Liver (tissue), 9 donors: Measurements from ENCODE around the gene GPR39. TPM values are rescaled to one million over a fixed set of nuclear protein-coding genes. Genes with fewer than 3 reads are reported as not detected.

Experiments
- DNase-seq: peaks from one replicate; pipeline ENCODE4 v3.0.0-alpha.2; 2017; ENCODE audit warnings: low spot score
- H3K27ac ChIP-seq, 2 donors: one replicate each; pipeline ENCODE4 v1.7.0; 2013; ENCODE audit warnings: inconsistent platforms in 2 of 2, low read length in 2 of 2, control low read depth in 1 of 2, low read depth in 1 of 2, mild to moderate bottlenecking in 1 of 2
- H3K27me3 ChIP-seq, 4 donors: one replicate each; pipeline versions ENCODE4 v1.6.1 to v1.7.0; 2013; ENCODE audit warnings: low read length in 3 of 4, inconsistent platforms in 1 of 4, mild to moderate bottlenecking in 1 of 4, moderate library complexity in 1 of 4; ENCODE audit not compliant: control insufficient read depth in 4 of 4, insufficient read depth in 4 of 4
- H3K36me3 ChIP-seq, 4 donors: one replicate each; pipeline versions ENCODE4 v1.6.1 to v1.7.0; 2013; ENCODE audit warnings: low read length in 3 of 4, mild to moderate bottlenecking in 3 of 4, low read depth in 1 of 4, moderate library complexity in 1 of 4; ENCODE audit not compliant: control insufficient read depth in 4 of 4, insufficient read depth in 3 of 4
- H3K4me1 ChIP-seq, 4 donors: one replicate each; pipeline versions ENCODE4 v1.6.1 to v1.7.0; 2013; ENCODE audit warnings: low read length in 3 of 4, mild to moderate bottlenecking in 3 of 4, moderate library complexity in 1 of 4; ENCODE audit not compliant: control insufficient read depth in 4 of 4, insufficient read depth in 4 of 4
- H3K4me3 ChIP-seq, 3 donors: one replicate each; pipeline versions ENCODE4 v1.6.1 to v1.7.0; 2013; ENCODE audit warnings: low read length in 3 of 3, control low read depth in 1 of 3, low read depth in 1 of 3, mild to moderate bottlenecking in 1 of 3
- H3K9ac ChIP-seq, 2 donors: one replicate each; pipeline ENCODE4 v1.7.0; 2013; ENCODE audit warnings: low read length in 2 of 2, mild to moderate bottlenecking in 2 of 2, moderate library complexity in 2 of 2, control low read depth in 1 of 2, low read depth in 1 of 2
- H3K9me3 ChIP-seq, 4 donors: one replicate each; pipeline versions ENCODE4 v1.6.1 to v1.7.0; 2013; ENCODE audit warnings: low read length in 3 of 4; ENCODE audit not compliant: control insufficient read depth in 4 of 4
- ATF3 ChIP-seq: IDR thresholded peaks from 2 replicates; pipeline ENCODE4 v1.6.1; 2016; ENCODE audit warnings: antibody characterized with exemption
- FOXA1 ChIP-seq: IDR thresholded peaks from 2 replicates; pipeline ENCODE4 v1.6.1; 2016; ENCODE audit warnings: antibody characterized with exemption
- GABPA ChIP-seq, 2 donors: IDR thresholded peaks in 1 of 2; conservative IDR thresholded peaks in 1 of 2; 2 replicates each; pipeline ENCODE4 v1.6.1; 2016; ENCODE audit warnings: antibody characterized with exemption in 2 of 2, mild to moderate bottlenecking in 1 of 2, moderate library complexity in 1 of 2
- HNF4A ChIP-seq, 2 donors: conservative IDR thresholded peaks; 2 replicates each; pipeline ENCODE4 v1.6.1; 2016; ENCODE audit warnings: antibody characterized with exemption in 2 of 2, mild to moderate bottlenecking in 2 of 2
- MAX ChIP-seq: IDR thresholded peaks from 2 replicates; pipeline ENCODE4 v1.6.1; 2016; ENCODE audit warnings: antibody characterized with exemption
- REST ChIP-seq: IDR thresholded peaks from 2 replicates; pipeline ENCODE4 v1.6.1; 2016; ENCODE audit warnings: antibody characterized with exemption, mild to moderate bottlenecking
- RXRA ChIP-seq, 2 donors: IDR thresholded peaks; 2 replicates each; pipeline ENCODE4 v1.6.1; 2017 to 2018; ENCODE audit warnings: antibody characterized with exemption in 2 of 2, mild to moderate bottlenecking in 1 of 2
- SP1 ChIP-seq: IDR thresholded peaks from 2 replicates; pipeline ENCODE4 v1.6.1; 2018; ENCODE audit warnings: antibody characterized with exemption, mild to moderate bottlenecking
- ZBTB33 ChIP-seq: IDR thresholded peaks from 2 replicates; pipeline ENCODE4 v1.6.1; 2016; ENCODE audit warnings: antibody characterized with exemption
- WGBS: extraction: QIAGEN DNeasy Blood & Tissue Kit; methylation state at CpG from one replicate; pipeline ENCODE4 v1.1.7; 2013; 5-methylcytosine and 5-hydroxymethylcytosine counted together
- polyA plus RNA-seq, 2 donors: library from polyadenylated mRNA; stranded (reverse) in 1 of 2; unstranded in 1 of 2; fragments of 200-250 nt in 1 of 2; fragments of >200 nt in 1 of 2; fragmentation: Nextera tagmentation in 1 of 2; extraction: Ambion mirVana in 1 of 2; gene quantifications; one replicate each; pipeline versions ENCODE4 v1.2.1 to v1.2.3, GENCODE V29; 2013 to 2015
- total RNA-seq, 2 donors: library from RNA; depleted of rRNA; stranded (reverse); fragments of >200 nt; gene quantifications; one replicate each; pipeline ENCODE4 v1.2.3, GENCODE V29; 2014
- donor health status: healthy.
- donor health status: healthy.
- donor health status: healthy.
- donor health status: healthy.
- donor health status: healthy.

Gene GPR39
- total and polyA plus RNA-seq, 4 donors: 2.2 to 13.0 (median 2.8) TPM

GRCh38 chr2:132383956-132384355 is 32.6 kb upstream of the GPR39 start (continued):
- TF ChIP-seq SP1: no peak

- no peak overlapping the region for H3K27ac ChIP-seq
- H3K9ac ChIP-seq: no peak overlapping the region
- H3K36me3 ChIP-seq: no peaks in the 10 kb centered on the region
- no peaks in the 10 kb centered on the region for H3K27me3 ChIP-seq
- DNase-seq: no peak
- TF ChIP-seq ATF3 (no peak), HNF4A (conservative IDR thresholded peaks at IDR 0.05) (no peak), ZBTB33 (no peak), FOXA1 (no peak), MAX (no peak), REST (no peak)
- H3K4me3 ChIP-seq: no peak overlapping the region
- 75% methylated on average over 4 of the region's 4 CpGs for WGBS
- H3K4me1 ChIP-seq: peaks cover 0 to 13% (median 7%) of the 10 kb centered on the region in 4 donors
- H3K9me3 ChIP-seq: peaks cover 0 to 3% (median 1%) of the 10 kb centered on the region in 4 donors
These were observed 32.0 kb upstream of the GPR39 start for GRCh38 chr2:132384491-132385151.

- DNase-seq: no peak
- 36% methylated on average over 1 of the region's 1 CpG for WGBS
- Histone ChIP-seq H3K4me1 (peaks cover 0 to 17% (median 7%) of the 10 kb centered on the region in 4 donors), H3K9ac (no peak overlapping the region), H3K27ac (no peak overlapping the region), H3K27me3 (no peaks in the 10 kb centered on the region), H3K9me3 (no peaks in the 10 kb centered on the region), H3K4me3 (no peak overlapping the region), H3K36me3 (no peaks in the 10 kb centered on the region)
- TF ChIP-seq GABPA (IDR thresholded peaks at IDR 0.05 in 1 of 2, conservative IDR thresholded peaks at IDR 0.05 in 1 of 2): no peak
- TF ChIP-seq RXRA (IDR thresholded peaks at IDR 0.05): peak; percentile 58 to 65
These were observed 29.5 kb upstream of the GPR39 start for GRCh38 chr2:132387126-132387525.
